Measurements from ENCODE around the gene UMPS.

The UMPS gene

DNA sequence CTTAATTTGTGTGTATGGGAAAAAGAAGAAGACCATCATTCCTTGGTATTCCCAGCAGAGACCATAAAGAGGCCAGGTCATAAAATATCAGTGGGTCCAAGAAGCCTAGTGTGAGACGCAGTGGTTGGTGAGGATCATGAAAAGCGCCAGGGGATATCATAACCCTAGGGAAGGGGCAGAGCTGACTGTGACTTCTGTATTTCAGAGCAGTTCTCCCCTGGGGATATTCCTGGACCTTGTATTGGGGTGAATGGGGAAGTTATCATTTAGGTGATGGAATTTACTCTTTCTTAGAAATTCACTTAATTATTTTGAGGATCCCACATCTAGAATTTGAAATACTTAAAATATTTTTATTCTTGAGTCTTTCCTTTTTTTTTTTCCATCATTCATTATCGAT lies 34.9 kb upstream of the UMPS start:
- TF ChIP-seq CTCF (IDR thresholded peaks at IDR 0.05; ENCODE audit: insufficient read depth, low read length, poor library complexity, severe bottlenecking) (no peak), EZH2phosphoT487 (conservative IDR thresholded peaks at IDR 0.05; ENCODE audit: low read length) (no peak)
- Histone ChIP-seq H3K27me3 (ENCODE audit: low read length) (no peaks in the 10 kb centered on the region), H2AFZ (ENCODE audit: low read depth, low read length, severe bottlenecking) (no peak overlapping the region), H3K36me3 (ENCODE audit: low read length) (no peaks in the 10 kb centered on the region), H3F3A (ENCODE audit: insufficient read depth) (no peaks in the 10 kb centered on the region), H3K9me2 (replicated peaks; ENCODE audit: insufficient read depth, low read length) (no peaks in the 10 kb centered on the region), H4K20me1 (ENCODE audit: low read depth, low read length) (no peaks in the 10 kb centered on the region), H3K9me3 (ENCODE audit: insufficient read depth, low read length) (no peaks in the 10 kb centered on the region), H3K4me2 (ENCODE audit: low read depth, low read length, poor library complexity, severe bottlenecking) (no peak overlapping the region), H3K79me2 (ENCODE audit: insufficient read depth, low read length) (no peaks in the 10 kb centered on the region), H3K4me3 (ENCODE audit: insufficient read depth, low read length, poor library complexity, severe bottlenecking) (no peak overlapping the region), H3K9ac (ENCODE audit: low read length) (no peak overlapping the region), H3K27ac (ENCODE audit: low read depth, low read length) (no peak overlapping the region)

- no peaks in the 10 kb centered on the region for H3F3A ChIP-seq (ENCODE audit: insufficient read depth)
- no peaks in the 10 kb centered on the region for H3K27me3 ChIP-seq (ENCODE audit: low read length)
- H3K9ac ChIP-seq (ENCODE audit: low read length): no peak overlapping the region
- TF ChIP-seq EZH2phosphoT487 (conservative IDR thresholded peaks at IDR 0.05; ENCODE audit: low read length) (no peak), CTCF (IDR thresholded peaks at IDR 0.05; ENCODE audit: insufficient read depth, low read length, poor library complexity, severe bottlenecking) (no peak)
- H3K9me3 ChIP-seq (ENCODE audit: insufficient read depth, low read length): no peaks in the 10 kb centered on the region
- no peaks in the 10 kb centered on the region for H3K79me2 ChIP-seq (ENCODE audit: insufficient read depth, low read length)
- H4K20me1 ChIP-seq (ENCODE audit: low read depth, low read length): no peaks in the 10 kb centered on the region
- H3K27ac ChIP-seq (ENCODE audit: low read depth, low read length): no peak overlapping the region
- no peak overlapping the region for H3K4me3 ChIP-seq (ENCODE audit: insufficient read depth, low read length, poor library complexity, severe bottlenecking)
- H2AFZ ChIP-seq (ENCODE audit: low read depth, low read length, severe bottlenecking): no peak overlapping the region
- H3K9me2 ChIP-seq (replicated peaks; ENCODE audit: insufficient read depth, low read length): no peaks in the 10 kb centered on the region
- H3K4me2 ChIP-seq (ENCODE audit: low read depth, low read length, poor library complexity, severe bottlenecking): no peak overlapping the region
- no peaks in the 10 kb centered on the region for H3K36me3 ChIP-seq (ENCODE audit: low read length)
These were observed 34.2 kb upstream of the UMPS start for GRCh38 chr3:124696006-124696405.

GRCh38 chr3:124697302-124697701 lies 33.0 kb upstream of the UMPS start:
- Histone ChIP-seq H3K4me2 (ENCODE audit: low read depth, low read length, poor library complexity, severe bottlenecking) (no peak overlapping the region), H3K36me3 (ENCODE audit: low read length) (no peaks in the 10 kb centered on the region), H3K27me3 (ENCODE audit: low read length) (no peaks in the 10 kb centered on the region), H3K9me3 (ENCODE audit: insufficient read depth, low read length) (no peaks in the 10 kb centered on the region), H4K20me1 (ENCODE audit: low read depth, low read length) (no peaks in the 10 kb centered on the region), H3K4me3 (ENCODE audit: insufficient read depth, low read length, poor library complexity, severe bottlenecking) (no peak overlapping the region), H3K9ac (ENCODE audit: low read length) (no peak overlapping the region), H2AFZ (ENCODE audit: low read depth, low read length, severe bottlenecking) (no peak overlapping the region), H3K9me2 (replicated peaks; ENCODE audit: insufficient read depth, low read length) (no peaks in the 10 kb centered on the region), H3F3A (ENCODE audit: insufficient read depth) (no peaks in the 10 kb centered on the region), H3K27ac (ENCODE audit: low read depth, low read length) (no peak overlapping the region), H3K79me2 (ENCODE audit: insufficient read depth, low read length) (no peaks in the 10 kb centered on the region)
- TF ChIP-seq EZH2phosphoT487 (conservative IDR thresholded peaks at IDR 0.05; ENCODE audit: low read length) (no peak), CTCF (IDR thresholded peaks at IDR 0.05; ENCODE audit: insufficient read depth, low read length, poor library complexity, severe bottlenecking) (no peak)
